ENCODE measurements around the gene CARD10. TPM values are rescaled to one million over a fixed set of nuclear protein-coding genes. Genes with fewer than 3 reads are reported as not detected.

The CARD10 gene
- total RNA-seq, 1 experiment from 2014 or later: 17.7 TPM

DNA sequence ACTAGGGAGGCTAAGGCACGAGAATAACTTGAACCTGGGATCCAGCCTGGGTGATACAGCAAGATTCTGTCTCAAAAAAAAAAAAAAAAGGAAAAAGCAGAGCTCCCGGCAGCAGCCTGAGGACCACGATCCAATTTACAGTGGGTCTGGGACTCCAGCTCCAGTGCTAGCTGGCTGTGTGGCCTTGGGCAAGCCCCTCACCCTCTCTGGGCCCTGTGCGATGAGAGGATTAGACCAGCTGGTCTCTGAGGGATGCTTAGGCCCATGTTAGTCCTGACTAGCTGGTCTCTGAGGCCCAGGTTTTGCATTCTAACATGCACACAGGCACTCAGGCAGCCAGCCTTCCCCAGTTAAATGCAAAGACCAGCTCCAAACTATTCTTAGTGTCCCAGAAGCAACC, 13.7 kb downstream of the CARD10 start:
- Histone ChIP-seq H4K5ac (ENCODE audit: insufficient read length, low read depth, low read length) (no peak overlapping the region), H3K9me3 (ENCODE audit: control insufficient read depth, low read depth, low read length) (no peaks in the 10 kb centered on the region), H3K27ac (ENCODE audit: insufficient read length, low read depth, low read length) (no peak overlapping the region), H2BK12ac (ENCODE audit: insufficient read length, low read depth, low read length) (no peak overlapping the region), H3K79me1 (ENCODE audit: insufficient read depth, low read depth, low read length, poor library complexity, severe bottlenecking) (no peaks in the 10 kb centered on the region), H3K4me1 (ENCODE audit: insufficient read depth, low read length) (no peaks in the 10 kb centered on the region; the same call in 1 of the 2 replicates), H3K56ac (ENCODE audit: insufficient read length, low read depth, low read length) (no peak overlapping the region), H3K79me2 (ENCODE audit: insufficient read depth, low read length) (no peaks in the 10 kb centered on the region), H3K4ac (ENCODE audit: low read depth, low read length) (no peak overlapping the region), H3T11ph (ENCODE audit: low read length) (no peak overlapping the region), H3K23me2 (ENCODE audit: insufficient read length, low read depth, low read length, poor library complexity, severe bottlenecking) (no peaks in the 10 kb centered on the region), H3K14ac (ENCODE audit: insufficient read depth, low read length) (no peak overlapping the region), H3K4me2 (ENCODE audit: insufficient read depth, insufficient read length, low read length) (no peak overlapping the region), H3K23ac (ENCODE audit: insufficient read length, low read depth, low read length) (no peak overlapping the region), H2BK20ac (ENCODE audit: low read depth, low read length, poor library complexity, severe bottlenecking) (no peak overlapping the region), H2AK5ac (ENCODE audit: insufficient read length, low read length) (no peak overlapping the region), H2AFZ (ENCODE audit: low read length) (no peak overlapping the region), H2BK15ac (ENCODE audit: low read depth, low read length) (no peak overlapping the region), H3K9ac (ENCODE audit: extremely low read depth, insufficient read length, low read length) (no peak overlapping the region), H4K8ac (replicated peaks; ENCODE audit: insufficient read length, low read depth, low read length) (no peak overlapping the region), H2BK5ac (ENCODE audit: insufficient read length, low read length) (no peak overlapping the region), H4K91ac (ENCODE audit: insufficient read length, low read depth, low read length) (no peak overlapping the region), H3K27me3 (ENCODE audit: insufficient read depth, low read length) (no peaks in the 10 kb centered on the region), H2BK120ac (ENCODE audit: low read depth, low read length, poor library complexity, severe bottlenecking) (no peak overlapping the region), H4K20me1 (ENCODE audit: control insufficient read depth, insufficient read depth, insufficient read length) (no peaks in the 10 kb centered on the region), H3K18ac (ENCODE audit: insufficient read length, low read depth, low read length) (no peak overlapping the region)
- no peak overlapping the region for H3K4me3 Mint-ChIP-seq
- H3K27me3 Mint-ChIP-seq (ENCODE audit: low read depth): no peaks in the 10 kb centered on the region
- peaks cover 0 to 27% (median 13%) of the 10 kb centered on the region in 3 experiments; a peak in 3 of 7 replicates for H3K36me3 Mint-ChIP-seq (ENCODE audit: insufficient read depth in 1 of 3, low read depth in 3 of 3)
- no peaks in the 10 kb centered on the region for H3K9me3 Mint-ChIP-seq
- WGBS (ENCODE audit: extremely low coverage, insufficient read length, low lambda C conversion rate): no CpG with 5 or more reads among the region's 4 CpGs
- no peak for DNase-seq
- H3K27ac Mint-ChIP-seq: no peak overlapping the region
- TF ChIP-seq, protein P1, sequence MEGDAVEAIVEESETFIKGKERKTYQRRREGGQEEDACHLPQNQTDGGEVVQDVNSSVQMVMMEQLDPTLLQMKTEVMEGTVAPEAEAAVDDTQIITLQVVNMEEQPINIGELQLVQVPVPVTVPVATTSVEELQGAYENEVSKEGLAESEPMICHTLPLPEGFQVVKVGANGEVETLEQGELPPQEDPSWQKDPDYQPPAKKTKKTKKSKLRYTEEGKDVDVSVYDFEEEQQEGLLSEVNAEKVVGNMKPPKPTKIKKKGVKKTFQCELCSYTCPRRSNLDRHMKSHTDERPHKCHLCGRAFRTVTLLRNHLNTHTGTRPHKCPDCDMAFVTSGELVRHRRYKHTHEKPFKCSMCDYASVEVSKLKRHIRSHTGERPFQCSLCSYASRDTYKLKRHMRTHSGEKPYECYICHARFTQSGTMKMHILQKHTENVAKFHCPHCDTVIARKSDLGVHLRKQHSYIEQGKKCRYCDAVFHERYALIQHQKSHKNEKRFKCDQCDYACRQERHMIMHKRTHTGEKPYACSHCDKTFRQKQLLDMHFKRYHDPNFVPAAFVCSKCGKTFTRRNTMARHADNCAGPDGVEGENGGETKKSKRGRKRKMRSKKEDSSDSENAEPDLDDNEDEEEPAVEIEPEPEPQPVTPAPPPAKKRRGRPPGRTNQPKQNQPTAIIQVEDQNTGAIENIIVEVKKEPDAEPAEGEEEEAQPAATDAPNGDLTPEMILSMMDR (conservative IDR thresholded peaks at IDR 0.05): no peak
- peaks cover 23 to 29% of the 10 kb centered on the region in 2 experiments for H3K4me1 Mint-ChIP-seq
